ENCODE data around the gene TSEN15. TPM values are rescaled to one million over a fixed set of nuclear protein-coding genes. Genes with fewer than 3 reads are reported as not detected.

TSEN15 gene
- total and polyA plus RNA-seq, 10 of the 15 experiments (the other 5 are each of a cell fraction or from before 2014, with no cell fraction given), result 21.1 to 136 (median 70.2) TPM

DNA sequence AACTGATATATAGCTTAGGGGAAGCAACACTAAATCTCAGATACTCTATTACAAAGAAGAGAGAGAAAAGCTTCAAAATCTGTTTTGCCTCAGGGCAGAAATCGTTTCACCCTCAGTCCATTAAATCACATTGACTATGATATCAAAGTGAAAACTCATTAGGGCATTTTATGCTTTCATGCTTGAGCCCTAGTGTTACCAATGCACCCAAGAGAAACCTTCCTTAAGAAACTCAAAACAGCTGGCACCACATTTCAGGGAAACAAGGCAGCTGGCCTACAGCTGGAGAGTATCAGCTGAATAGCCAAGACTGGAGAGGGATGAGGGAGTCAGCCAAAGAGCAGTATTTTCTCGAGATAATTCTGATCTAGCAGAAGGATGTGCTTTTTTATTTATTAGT, 28.9 kb upstream of the TSEN15 start:
- ATAC-seq, result no peak
- Histone ChIP-seq H3K27me3 (replicated peaks in 1 of 2; ENCODE audit: control insufficient read depth in 2 of 2, insufficient read depth in 2 of 2, low read length in 1 of 2) (peaks cover 0 to 8% of the 10 kb centered on the region in 2 experiments; a peak in 2 of 4 replicates), H3K79me2 (ENCODE audit: control insufficient read depth, insufficient read depth, low read length) (no peaks in the 10 kb centered on the region), H3K9me3 (replicated peaks; ENCODE audit: control insufficient read depth, insufficient read depth, low read length) (no peaks in the 10 kb centered on the region), H3K36me3 (ENCODE audit: control insufficient read depth in 2 of 2, insufficient read depth in 2 of 2, low read length in 1 of 2) (no peaks in the 10 kb centered on the region), H3K9ac (ENCODE audit: control insufficient read depth, insufficient read depth, low read length) (no peak overlapping the region), H3K27ac (ENCODE audit: control insufficient read depth, insufficient read depth) (no peak overlapping the region), H2AFZ (ENCODE audit: control insufficient read depth, low read depth, low read length) (no peak overlapping the region), H3K4me2 (ENCODE audit: control insufficient read depth, insufficient read depth) (no peak overlapping the region), H4K20me1 (ENCODE audit: control insufficient read depth, insufficient read depth) (no peaks in the 10 kb centered on the region; the same call in 1 of the 2 replicates), H3K4me3 (no peak overlapping the region), H3K4me1 (ENCODE audit: control insufficient read depth, insufficient read depth, low read length) (no peaks in the 10 kb centered on the region)
- ChIA-PET SMC1A (ENCODE audit: uncharacterized antibody, unreplicated experiment) (interaction anchor here (0.6 to 1.1 kb wide), 3 partner anchors 10 to 79 kb away, joined by 3 to 4 read pairs (median 3); no protein-coding TSS in a partner anchor), CTCF (no interaction called here), POLR2A (no interaction called here), RAD21 (ENCODE audit: unreplicated experiment) (no interaction called here)
- no peak for DNase-seq (ENCODE audit: low read depth, low spot score)
- in situ Hi-C loops (cut with MboI), result no loop called here
- intact Hi-C loops (cut with micrococcal nuclease; ENCODE audit: unreplicated experiment), result no loop called here
- TF ChIP-seq, protein P1, sequence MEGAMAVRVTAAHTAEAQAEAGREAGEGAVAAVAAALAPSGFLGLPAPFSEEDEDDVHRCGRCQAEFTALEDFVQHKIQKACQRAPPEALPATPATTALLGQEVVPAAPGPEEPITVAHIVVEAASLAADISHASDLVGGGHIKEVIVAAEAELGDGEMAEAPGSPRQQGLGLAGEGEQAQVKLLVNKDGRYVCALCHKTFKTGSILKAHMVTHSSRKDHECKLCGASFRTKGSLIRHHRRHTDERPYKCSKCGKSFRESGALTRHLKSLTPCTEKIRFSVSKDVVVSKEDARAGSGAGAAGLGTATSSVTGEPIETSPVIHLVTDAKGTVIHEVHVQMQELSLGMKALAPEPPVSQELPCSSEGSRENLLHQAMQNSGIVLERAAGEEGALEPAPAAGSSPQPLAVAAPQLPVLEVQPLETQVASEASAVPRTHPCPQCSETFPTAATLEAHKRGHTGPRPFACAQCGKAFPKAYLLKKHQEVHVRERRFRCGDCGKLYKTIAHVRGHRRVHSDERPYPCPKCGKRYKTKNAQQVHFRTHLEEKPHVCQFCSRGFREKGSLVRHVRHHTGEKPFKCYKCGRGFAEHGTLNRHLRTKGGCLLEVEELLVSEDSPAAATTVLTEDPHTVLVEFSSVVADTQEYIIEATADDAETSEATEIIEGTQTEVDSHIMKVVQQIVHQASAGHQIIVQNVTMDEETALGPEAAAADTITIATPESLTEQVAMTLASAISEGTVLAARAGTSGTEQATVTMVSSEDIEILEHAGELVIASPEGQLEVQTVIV (IDR thresholded peaks at IDR 0.05; ENCODE audit: borderline replicate concordance, partially characterized antibody), result no peak
- TF ChIP-seq, protein P2, sequence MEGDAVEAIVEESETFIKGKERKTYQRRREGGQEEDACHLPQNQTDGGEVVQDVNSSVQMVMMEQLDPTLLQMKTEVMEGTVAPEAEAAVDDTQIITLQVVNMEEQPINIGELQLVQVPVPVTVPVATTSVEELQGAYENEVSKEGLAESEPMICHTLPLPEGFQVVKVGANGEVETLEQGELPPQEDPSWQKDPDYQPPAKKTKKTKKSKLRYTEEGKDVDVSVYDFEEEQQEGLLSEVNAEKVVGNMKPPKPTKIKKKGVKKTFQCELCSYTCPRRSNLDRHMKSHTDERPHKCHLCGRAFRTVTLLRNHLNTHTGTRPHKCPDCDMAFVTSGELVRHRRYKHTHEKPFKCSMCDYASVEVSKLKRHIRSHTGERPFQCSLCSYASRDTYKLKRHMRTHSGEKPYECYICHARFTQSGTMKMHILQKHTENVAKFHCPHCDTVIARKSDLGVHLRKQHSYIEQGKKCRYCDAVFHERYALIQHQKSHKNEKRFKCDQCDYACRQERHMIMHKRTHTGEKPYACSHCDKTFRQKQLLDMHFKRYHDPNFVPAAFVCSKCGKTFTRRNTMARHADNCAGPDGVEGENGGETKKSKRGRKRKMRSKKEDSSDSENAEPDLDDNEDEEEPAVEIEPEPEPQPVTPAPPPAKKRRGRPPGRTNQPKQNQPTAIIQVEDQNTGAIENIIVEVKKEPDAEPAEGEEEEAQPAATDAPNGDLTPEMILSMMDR (IDR thresholded peaks at IDR 0.05 in 2 of 3, conservative IDR thresholded peaks at IDR 0.05 in 1 of 3; ENCODE audit: control insufficient read depth in 2 of 3, extremely low read depth in 1 of 3, insufficient read depth in 1 of 3, low read depth in 3 of 3, low read length in 3 of 3), result no peak
- TF ChIP-seq TCF3 (IDR thresholded peaks at IDR 0.05; ENCODE audit: borderline replicate concordance, insufficient read depth, low read depth, low read length), result no peak
- TF ChIP-seq SUZ12 (IDR thresholded peaks at IDR 0.05; ENCODE audit: unreplicated experiment), result no peak
- TF ChIP-seq LARP7 (IDR thresholded peaks at IDR 0.05), result no peak
- TF ChIP-seq ZNF622 (IDR thresholded peaks at IDR 0.05), result no peak
- TF ChIP-seq, protein P3, sequence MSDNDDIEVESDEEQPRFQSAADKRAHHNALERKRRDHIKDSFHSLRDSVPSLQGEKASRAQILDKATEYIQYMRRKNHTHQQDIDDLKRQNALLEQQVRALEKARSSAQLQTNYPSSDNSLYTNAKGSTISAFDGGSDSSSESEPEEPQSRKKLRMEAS (IDR thresholded peaks at IDR 0.05; ENCODE audit: low read depth, low read length), result no peak
- TF ChIP-seq WRNIP1 (IDR thresholded peaks at IDR 0.05; ENCODE audit: borderline replicate concordance, low read depth, low read length), result no peak
- TF ChIP-seq ZSCAN29 (IDR thresholded peaks at IDR 0.05), result no peak
- no peak for TF ChIP-seq NBN (IDR thresholded peaks at IDR 0.05)
- TF ChIP-seq, protein P4, sequence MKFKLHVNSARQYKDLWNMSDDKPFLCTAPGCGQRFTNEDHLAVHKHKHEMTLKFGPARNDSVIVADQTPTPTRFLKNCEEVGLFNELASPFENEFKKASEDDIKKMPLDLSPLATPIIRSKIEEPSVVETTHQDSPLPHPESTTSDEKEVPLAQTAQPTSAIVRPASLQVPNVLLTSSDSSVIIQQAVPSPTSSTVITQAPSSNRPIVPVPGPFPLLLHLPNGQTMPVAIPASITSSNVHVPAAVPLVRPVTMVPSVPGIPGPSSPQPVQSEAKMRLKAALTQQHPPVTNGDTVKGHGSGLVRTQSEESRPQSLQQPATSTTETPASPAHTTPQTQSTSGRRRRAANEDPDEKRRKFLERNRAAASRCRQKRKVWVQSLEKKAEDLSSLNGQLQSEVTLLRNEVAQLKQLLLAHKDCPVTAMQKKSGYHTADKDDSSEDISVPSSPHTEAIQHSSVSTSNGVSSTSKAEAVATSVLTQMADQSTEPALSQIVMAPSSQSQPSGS (IDR thresholded peaks at IDR 0.05; ENCODE audit: low read length), result no peak
- TF ChIP-seq RUNX3 (IDR thresholded peaks at IDR 0.05; ENCODE audit: low read length), result no peak
- no peak for TF ChIP-seq ZNF274 (IDR thresholded peaks at IDR 0.05; ENCODE audit: insufficient read depth, insufficient read length)
- TF ChIP-seq DPF2 (IDR thresholded peaks at IDR 0.05), result no peak
- no peak for TF ChIP-seq JUNB (IDR thresholded peaks at IDR 0.05)
- TF ChIP-seq MTA2 (IDR thresholded peaks at IDR 0.05; ENCODE audit: low read depth), result no peak
- no peak for TF ChIP-seq HCFC1 (IDR thresholded peaks at IDR 0.05; ENCODE audit: low read length)
- TF ChIP-seq NFXL1 (IDR thresholded peaks at IDR 0.05; ENCODE audit: borderline replicate concordance), result no peak
- no peak for TF ChIP-seq ATF7 (IDR thresholded peaks at IDR 0.05; ENCODE audit: low read depth)
- BruUV-seq (replicated peaks), result no TSS peak
- FAIRE-seq, result no peak
- 0% methylated on average over 2 of the region's 2 CpGs for WGBS (ENCODE audit: insufficient coverage, insufficient replicate concordance, low lambda C conversion rate, missing lambda C conversion rate)
